A549 (cell line): ENCODE results near the gene DAB2. TPM values are rescaled to one million over a fixed set of nuclear protein-coding genes. Genes with fewer than 3 reads are reported as not detected.
A peak's percentile ranks its signal among the peaks of the same experiment; 100 is the strongest.

ENCODE experiments used
- ATAC-seq, 2 experiments: fragments of 200-7000 bp in 1 of 2; fragments of >200 bp in 1 of 2; cut with Nextera tagmentation in 1 of 2; cut with Tn5 transposase in 1 of 2; 3 replicates each; pipeline versions ENCODE4 v1.8.0 to v1.9.1; 2018 to 2020; ENCODE audit warnings: mild to moderate bottlenecking in 1 of 2, moderate library complexity in 1 of 2
- CTCF ChIA-PET: fragments of 300-600 bp; sonication (Branson Sonifier 250); formaldehyde crosslinking; extraction: SDS; loops from one replicate; lab custom pipeline; 2021; ENCODE audit warnings: antibody characterized with exemption, inconsistent platforms; lab: Yijun Ruan, JAX
- POLR2A ChIA-PET: fragments of 350-600 bp; formaldehyde crosslinking; extraction: SDS; loops from one replicate; lab custom pipeline; 2021; ENCODE audit warnings: antibody characterized with exemption, inconsistent platforms; lab: Yijun Ruan, JAX
- DNase-seq, 2 experiments: peaks; one replicate each; pipeline versions ENCODE4 v3.0.0 to v3.0.0-alpha.2; 2011 to 2016; ENCODE audit warnings: low read depth in 1 of 2, low spot score in 1 of 2
- FAIRE-seq: peaks from 2 replicates; lab custom pipeline; 2011; peaks lifted over from hg19 to GRCh38; lab: Jason Lieb, UNC
- H3K27ac ChIP-seq, 2 experiments: fragments of >200 bp; sonication (Bioruptor Twin); formaldehyde crosslinking; 3 replicates each; pipeline ENCODE4 v1.5.1; 2016 to 2017
- H3K4me1 ChIP-seq: fragments of >200 bp; sonication (Bioruptor Twin); formaldehyde crosslinking; 3 replicates; pipeline ENCODE4 v1.6.1; 2016
- H3K4me2 ChIP-seq: fragments of >200 bp; sonication (Bioruptor Twin); formaldehyde crosslinking; 3 replicates; pipeline ENCODE4 v1.6.1; 2016
- H3K4me3 ChIP-seq: fragments of >200 bp; sonication (Bioruptor Twin); formaldehyde crosslinking; 3 replicates; pipeline ENCODE4 v1.5.1; 2016
- H3K9me3 ChIP-seq: fragments of >200 bp; sonication (Bioruptor Twin); formaldehyde crosslinking; 3 replicates; pipeline ENCODE4 v1.6.1; 2016
- ATOH8 ChIP-seq: fragments of 250-450 bp; sonication (Bioruptor Pico); IDR thresholded peaks from 2 replicates; pipeline ENCODE4 v1.5.0; 2020; ENCODE audit warnings: low read depth, mild to moderate bottlenecking, moderate library complexity
- CBX2 ChIP-seq: fragments of 200-600 bp; sonication (generic); IDR thresholded peaks from 2 replicates; pipeline ENCODE4 v1.6.1; 2016; ENCODE audit warnings: low read depth, mild to moderate bottlenecking, borderline replicate concordance
- CBX8 ChIP-seq: fragments of 200-600 bp; sonication (generic); IDR thresholded peaks from 2 replicates; pipeline ENCODE4 v1.6.1; 2016
- CEBPB ChIP-seq, 2 experiments: fragments of >200 bp in 1 of 2; sonication (Bioruptor Twin) in 1 of 2; formaldehyde crosslinking in 1 of 2; IDR thresholded peaks; 2 replicates each; pipeline ENCODE4 v1.6.1; 2012 to 2016
- EHMT2 ChIP-seq: fragments of 200-600 bp; sonication (generic); IDR thresholded peaks from 2 replicates; pipeline ENCODE4 v1.6.1; 2016; ENCODE audit warnings: antibody characterized with exemption, low read depth, mild to moderate bottlenecking, moderate library complexity
- ESRRA ChIP-seq: fragments of 150-350 bp; IDR thresholded peaks from 2 replicates; pipeline ENCODE4 v1.6.1; 2014; ENCODE audit warnings: mild to moderate bottlenecking, low read length, borderline replicate concordance
- FOXS1 ChIP-seq: fragments of 250-450 bp; sonication (Bioruptor Pico); IDR thresholded peaks from 2 replicates; pipeline ENCODE4 v1.5.0; 2020; ENCODE audit warnings: mild to moderate bottlenecking, moderate library complexity
- HDAC2 ChIP-seq: fragments of 200-600 bp; sonication (generic); IDR thresholded peaks from 2 replicates; pipeline ENCODE4 v1.6.1; 2016
- HOXB13 ChIP-seq: fragments of 250-450 bp; sonication (Bioruptor Pico); IDR thresholded peaks from 2 replicates; pipeline ENCODE4 v1.5.0; 2020; ENCODE audit warnings: low read depth, mild to moderate bottlenecking, moderate library complexity
- HOXB5 ChIP-seq: fragments of 250-450 bp; sonication (Bioruptor Pico); IDR thresholded peaks from 2 replicates; pipeline ENCODE4 v1.5.0; 2020; ENCODE audit warnings: mild to moderate bottlenecking, moderate library complexity
- JUNB ChIP-seq: fragments of >200 bp; sonication (Bioruptor Twin); formaldehyde crosslinking; IDR thresholded peaks from 2 replicates; pipeline ENCODE4 v1.6.1; 2016
- KDM5A ChIP-seq: fragments of 200-600 bp; sonication (generic); IDR thresholded peaks from 2 replicates; pipeline ENCODE4 v1.6.1; 2016; ENCODE audit warnings: antibody characterized with exemption, mild to moderate bottlenecking
- MAFK ChIP-seq: fragments of 450-650 bp; IDR thresholded peaks from 2 replicates; pipeline ENCODE4 v1.6.1; 2014; ENCODE audit not compliant: partially characterized antibody
- MAX ChIP-seq: IDR thresholded peaks from 2 replicates; pipeline ENCODE4 v1.6.1; 2012
- MAZ ChIP-seq: fragments of 150-350 bp; IDR thresholded peaks from 2 replicates; pipeline ENCODE4 v1.6.1; 2014; ENCODE audit warnings: antibody characterized with exemption, low read depth, low read length, borderline replicate concordance
- MYC ChIP-seq: IDR thresholded peaks from 2 replicates; pipeline ENCODE4 v1.6.1; 2012; ENCODE audit warnings: mild to moderate bottlenecking, inconsistent platforms, low read length, improper control_type of control experiment, borderline replicate concordance
- NFE2L2 ChIP-seq: fragments of 150-350 bp; conservative IDR thresholded peaks from 2 replicates; pipeline ENCODE4 v1.6.1; 2014; ENCODE audit warnings: low read length
- NPAS2 ChIP-seq: fragments of 250-450 bp; sonication (Bioruptor Pico); IDR thresholded peaks from 2 replicates; pipeline ENCODE4 v1.8.0; 2022; ENCODE audit warnings: mild to moderate bottlenecking, moderate library complexity, borderline replicate concordance
- PHF8 ChIP-seq: fragments of 200-600 bp; sonication (generic); IDR thresholded peaks from 2 replicates; pipeline ENCODE4 v1.6.1; 2016; ENCODE audit warnings: low read depth, mild to moderate bottlenecking, antibody characterized with exemption, moderate library complexity, borderline replicate concordance
- POLR2A ChIP-seq: IDR thresholded peaks from 2 replicates; pipeline ENCODE4 v1.6.1; 2012; ENCODE audit warnings: mild to moderate bottlenecking, low read length
- RARB ChIP-seq: fragments of 250-450 bp; sonication (Bioruptor Pico); IDR thresholded peaks from 2 replicates; pipeline ENCODE4 v1.8.0; 2021; ENCODE audit warnings: mild to moderate bottlenecking, moderate library complexity
- RCOR1 ChIP-seq: fragments of 150-350 bp; IDR thresholded peaks from 2 replicates; pipeline ENCODE4 v1.6.1; 2014; ENCODE audit warnings: antibody characterized with exemption, low read length, low read depth
- REST ChIP-seq: fragments of 200-600 bp; sonication (generic); IDR thresholded peaks from 2 replicates; pipeline ENCODE4 v1.6.1; 2016; ENCODE audit warnings: antibody characterized with exemption, mild to moderate bottlenecking, moderate library complexity
- RNF2 ChIP-seq: fragments of 200-600 bp; sonication (generic); IDR thresholded peaks from 2 replicates; pipeline ENCODE4 v1.6.1; 2016; ENCODE audit warnings: low read depth, mild to moderate bottlenecking, antibody characterized with exemption, moderate library complexity, borderline replicate concordance
- SMC3 ChIP-seq: fragments of >200 bp; sonication (Bioruptor Twin); formaldehyde crosslinking; IDR thresholded peaks from 3 replicates; pipeline ENCODE4 v1.6.1; 2018; ENCODE audit warnings: inconsistent platforms
- TFCP2L1 ChIP-seq: fragments of 250-450 bp; sonication (Bioruptor Pico); IDR thresholded peaks from 2 replicates; pipeline ENCODE4 v1.5.0; 2021; ENCODE audit warnings: mild to moderate bottlenecking
- TP53 ChIP-seq: fragments of 250-450 bp; sonication (Bioruptor Pico); IDR thresholded peaks from 2 replicates; pipeline ENCODE4 v1.5.0; 2021; ENCODE audit warnings: mild to moderate bottlenecking, moderate library complexity
- ZFP36 ChIP-seq: fragments of 450-650 bp; IDR thresholded peaks from 2 replicates; pipeline ENCODE4 v1.6.1; 2014; ENCODE audit warnings: borderline replicate concordance; ENCODE audit not compliant: partially characterized antibody
- ZSCAN20 ChIP-seq: fragments of 250-450 bp; sonication (Bioruptor Pico); IDR thresholded peaks from 2 replicates; pipeline ENCODE4 v1.8.0; 2022; ENCODE audit warnings: mild to moderate bottlenecking, moderate library complexity
- WGBS: methylation state at CpG from one replicate; pipeline ENCODE4 v1.1.6; 2017; ENCODE audit errors: missing lambda C conversion rate; 5-methylcytosine and 5-hydroxymethylcytosine counted together
- polyA plus RNA-seq, 4 experiments: library from polyadenylated mRNA; depleted of rRNA in 3 of 4; stranded (reverse); fragments of >200 nt; fragmentation: RNase III in 1 of 4; extraction: RNeasy Plus Mini Kit Qiagen cat#74134 plus additional on column Dnase treatment in 1 of 4; gene quantifications; 2 replicates in 3 of 4; 3 replicates in 1 of 4; pipeline ENCODE4 v1.2.3, GENCODE V29; 2011 to 2017

Gene DAB2
- polyA plus RNA-seq, 2 of the 4 experiments (the other 2 are of a cell fraction), result 13.6 to 17.1 TPM

GRCh38 chr5:39396843-39397242, 27.9 kb downstream of the DAB2 start:
- 93% methylated on average over 3 of the region's 3 CpGs for WGBS
- ATAC-seq, result no peak
- no peak overlapping the region for H3K4me2 ChIP-seq
- peak overlapping the region; percentile 6 to 31; a peak in 4 of 6 replicates for H3K27ac ChIP-seq
- ChIA-PET POLR2A (no interaction called here), CTCF (interaction anchor here (1.1 to 5.0 kb wide), 6 partner anchors 20 to 391 kb away, joined by 3 to 30 read pairs (median 6); partner anchors contain the start of gene DAB2)
- H3K4me3 ChIP-seq, result no peak overlapping the region
- FAIRE-seq, result no peak
- H3K4me1 ChIP-seq, result peaks cover 42% of the 10 kb centered on the region
- DNase-seq, result no peak
- H3K9me3 ChIP-seq, result no peaks in the 10 kb centered on the region
- TF ChIP-seq FOXS1 (CRISPR knock-in tag) (no peak), RNF2 (no peak), HOXB5 (CRISPR knock-in tag) (no peak), HDAC2 (no peak), RCOR1 (no peak), TP53 (CRISPR knock-in tag) (no peak), RARB (no peak), MAX (no peak), SMC3 (no peak), EHMT2 (no peak), TFCP2L1 (CRISPR knock-in tag) (no peak), JUNB (no peak), NPAS2 (CRISPR knock-in tag) (no peak), MYC (no peak), MAFK (no peak), ESRRA (no peak), KDM5A (no peak), POLR2A (no peak)

- POLR2A ChIA-PET, result no interaction called here
- Histone ChIP-seq H3K4me2 (no peak overlapping the region), H3K9me3 (no peaks in the 10 kb centered on the region), H3K4me3 (no peak overlapping the region), H3K27ac (no peak overlapping the region), H3K4me1 (peaks cover 32% of the 10 kb centered on the region)
- FAIRE-seq (no peak), ATAC-seq (no peak), DNase-seq (no peak)
- CTCF ChIA-PET, result interaction anchor here (0.9 to 5.0 kb wide), 7 partner anchors 17 to 390 kb away, joined by 3 to 30 read pairs (median 3); no protein-coding TSS in a partner anchor
- no peak for TF ChIP-seq CEBPB (IDR thresholded peaks at IDR 0.05)
- TF ChIP-seq RCOR1, result no peak
- no peak for TF ChIP-seq ATOH8 (CRISPR knock-in tag)
- TF ChIP-seq ZFP36, result no peak
- TF ChIP-seq HDAC2, result no peak
- TF ChIP-seq NFE2L2, result no peak
- TF ChIP-seq ZSCAN20 (CRISPR knock-in tag), result no peak
- no peak for TF ChIP-seq CBX2
- TF ChIP-seq MAZ, result no peak
- TF ChIP-seq KDM5A, result no peak
- no peak for TF ChIP-seq MAFK
- TF ChIP-seq REST, result no peak
- TF ChIP-seq HOXB13 (CRISPR knock-in tag), result no peak
- TF ChIP-seq CBX8, result no peak
- TF ChIP-seq TP53 (CRISPR knock-in tag), result no peak
- no peak for TF ChIP-seq JUNB
- no peak for TF ChIP-seq PHF8
Observed at GRCh38 chr5:39395521-39395920, 29.3 kb downstream of the DAB2 start.
